ENCODE results near the gene PRTN3.

- TF ChIP-seq RARB (CRISPR knock-in tag; IDR thresholded peaks at IDR 0.05), result no peak
- no peak for TF ChIP-seq ESRRG (CRISPR knock-in tag; IDR thresholded peaks at IDR 0.05)
- no peak for TF ChIP-seq PPARA (CRISPR knock-in tag; IDR thresholded peaks at IDR 0.05; ENCODE audit: borderline replicate concordance)
- TF ChIP-seq CREB5 (CRISPR knock-in tag; IDR thresholded peaks at IDR 0.05; ENCODE audit: low read depth), result no peak
- no peak for TF ChIP-seq OSR1 (CRISPR knock-in tag; IDR thresholded peaks at IDR 0.05)
- no peak for TF ChIP-seq ARNTL (CRISPR knock-in tag; IDR thresholded peaks at IDR 0.05; ENCODE audit: borderline replicate concordance, low read depth)
- no peak for TF ChIP-seq POU6F1 (CRISPR knock-in tag; IDR thresholded peaks at IDR 0.05; ENCODE audit: borderline replicate concordance, low read depth)
- no peak for TF ChIP-seq ISL1 (CRISPR knock-in tag; IDR thresholded peaks at IDR 0.05)
- no peak for TF ChIP-seq ZNF565 (CRISPR knock-in tag; conservative IDR thresholded peaks at IDR 0.05; ENCODE audit: low read depth)
- no peak for TF ChIP-seq PATZ1 (CRISPR knock-in tag; IDR thresholded peaks at IDR 0.05; ENCODE audit: borderline replicate concordance)
Observed at GRCh38 chr19:885536-886224, 44.9 kb downstream of the PRTN3 start.
